A549 treated with RU486 at 1 μM for 4 hours (cell line): Measurements from ENCODE around the gene MCTP1. TPM values are rescaled to one million over a fixed set of nuclear protein-coding genes. Genes with fewer than 3 reads are reported as not detected.

Experiments
- total RNA-seq: library from RNA; stranded (reverse); fragments of 200-300 nt; extraction: Qiagen RNA extraction; gene quantifications from 5 replicates; pipeline ENCODE4 v1.2.3, GENCODE V29; 2022; ENCODE audit warnings: low read depth

The MCTP1 gene
- total RNA-seq: 7.5 to 11.6 TPM (median 9.2 TPM) in 5 replicates

DNA sequence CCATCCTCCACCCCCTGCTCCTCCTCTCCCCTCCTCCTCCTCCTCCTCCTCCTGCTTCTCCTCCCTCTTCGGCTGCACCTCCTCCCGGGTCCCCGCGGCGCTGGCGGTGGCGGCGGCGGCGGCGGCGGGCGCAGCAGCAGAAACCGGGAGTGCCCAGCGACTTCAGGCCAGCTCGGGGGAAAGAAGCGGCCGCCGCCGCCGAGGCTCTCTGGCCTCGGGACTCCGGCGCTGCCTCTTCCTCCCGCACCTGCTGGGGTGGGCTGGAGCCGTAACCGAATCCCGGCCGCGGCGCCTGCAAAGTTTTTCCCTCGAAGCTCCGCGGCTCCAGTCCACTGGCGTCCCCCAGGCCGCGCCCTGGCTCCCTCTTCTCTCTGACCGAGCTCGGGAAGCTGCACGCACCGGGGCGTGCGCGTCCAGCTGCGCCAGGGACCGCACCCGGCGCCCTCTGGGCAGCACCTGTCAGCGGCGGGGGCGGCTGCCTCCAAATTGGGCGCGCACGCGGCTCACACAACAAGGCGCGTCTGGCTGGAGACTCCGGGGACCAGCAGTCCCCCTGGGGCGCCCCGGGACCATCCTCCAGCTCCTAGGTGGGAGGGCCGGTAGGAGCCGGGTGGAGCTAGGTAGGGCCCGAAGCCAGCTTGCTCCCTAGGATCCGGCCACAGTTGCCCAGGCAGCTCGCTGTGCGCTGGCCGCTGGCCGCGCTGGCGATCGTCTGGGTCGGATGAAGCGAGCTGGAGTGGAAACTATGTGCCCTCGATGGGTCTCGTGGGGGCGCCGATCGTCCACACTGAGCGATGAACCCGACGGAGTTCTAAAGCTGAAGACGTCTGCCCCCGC lies at the start of gene MCTP1:
Gene MCTP1, minus strand, starts transcription at position 523 of the 837 bp plus-strand sequence.

Other genes starting within 250 kb of the MCTP1 start
- not detected in 5 replicates for gene FAM81B, start 106.3 kb upstream of the MCTP1 start, total RNA-seq